Measurements from ENCODE around the gene NEUROD1.

Gene NEUROD1

DNA sequence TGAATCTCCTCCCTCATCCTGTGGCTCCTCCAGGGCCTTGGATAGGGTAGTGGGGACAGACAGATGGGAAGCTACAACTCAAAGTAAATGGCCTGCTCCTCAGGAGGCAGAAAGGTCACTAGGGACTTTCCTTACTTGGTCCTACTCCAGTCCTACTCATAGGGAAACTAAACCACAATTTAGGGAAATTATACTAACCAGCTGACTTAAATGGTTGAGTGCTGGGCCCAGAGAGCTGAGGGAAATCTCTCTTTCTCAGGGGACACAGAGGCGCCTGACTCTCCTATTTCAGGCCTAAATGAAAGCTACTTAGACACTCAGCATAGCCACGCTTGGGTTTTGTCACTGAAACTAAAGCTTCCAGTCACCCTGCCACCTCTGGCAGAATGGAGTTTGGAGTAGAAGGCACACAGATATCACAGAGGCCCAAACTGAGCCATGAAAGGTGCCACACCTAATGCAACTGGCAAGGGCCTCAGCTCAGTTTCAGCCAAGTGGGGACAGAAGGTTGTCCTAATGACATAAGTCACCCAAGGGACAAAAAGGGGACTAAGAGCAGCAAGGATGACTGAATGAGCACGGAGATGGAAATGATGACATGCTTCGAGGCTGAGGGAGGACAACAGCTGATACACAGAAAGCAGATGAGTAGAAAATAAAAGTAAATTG lies 47.5 kb downstream of the NEUROD1 start:
- no peak for DNase-seq

- DNase-seq = no peak
Measured at GRCh38 chr2:181628590-181629585, 51.4 kb downstream of the NEUROD1 start.

DNA sequence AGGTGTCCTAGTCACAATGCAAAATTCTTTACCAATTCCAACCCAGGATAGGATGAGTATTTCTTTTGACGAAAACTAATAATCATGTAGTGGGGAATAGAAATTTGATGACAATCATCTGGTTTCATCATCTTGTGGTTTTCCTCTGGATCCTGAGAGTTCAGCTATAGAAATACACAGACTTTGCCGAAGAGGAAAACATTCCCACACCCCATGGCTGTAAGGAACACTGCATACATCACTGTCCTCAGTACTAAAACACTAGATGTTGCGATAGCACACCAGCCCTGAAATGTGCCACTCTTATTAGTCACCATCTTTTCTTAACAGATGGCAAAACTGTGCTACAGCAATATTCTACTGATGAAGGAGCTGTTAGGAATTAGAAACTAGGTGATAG lies 52.8 kb downstream of the NEUROD1 start:
- DNase-seq = no peak

- DNase-seq = no peak
Measured at GRCh38 chr2:181626671-181627070, 53.6 kb downstream of the NEUROD1 start.
